GM19328 (cell line): ENCODE results near the gene STPG2.

Experiments
- ATAC-seq: cut with Tn5 transposase; IDR thresholded peaks from one replicate; pipeline ENCODE4 v1.9.1; 2021; ENCODE audit warnings: mild to moderate bottlenecking, moderate library complexity; ENCODE audit not compliant: unreplicated experiment

Gene STPG2

DNA sequence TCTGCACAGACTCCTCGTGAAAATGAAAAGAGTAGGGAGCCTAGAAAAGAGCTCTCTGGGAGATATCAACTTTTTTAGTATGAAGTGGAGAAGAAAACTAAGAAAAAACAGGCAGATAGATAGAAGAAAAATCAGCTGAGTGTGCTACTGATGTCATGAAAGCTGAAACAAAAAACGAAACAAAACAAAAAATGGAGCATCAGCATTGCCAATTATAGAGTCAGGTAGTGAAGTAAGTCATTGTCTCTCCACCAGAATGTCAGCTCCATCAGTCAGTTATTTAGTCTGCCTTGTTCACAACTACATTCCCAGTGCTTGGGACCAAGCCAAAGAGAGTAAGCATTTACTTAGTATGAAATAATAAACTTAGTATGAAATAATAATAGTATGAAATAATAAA is 595.1 kb downstream of the STPG2 start:
- ATAC-seq, result no peak

DNA sequence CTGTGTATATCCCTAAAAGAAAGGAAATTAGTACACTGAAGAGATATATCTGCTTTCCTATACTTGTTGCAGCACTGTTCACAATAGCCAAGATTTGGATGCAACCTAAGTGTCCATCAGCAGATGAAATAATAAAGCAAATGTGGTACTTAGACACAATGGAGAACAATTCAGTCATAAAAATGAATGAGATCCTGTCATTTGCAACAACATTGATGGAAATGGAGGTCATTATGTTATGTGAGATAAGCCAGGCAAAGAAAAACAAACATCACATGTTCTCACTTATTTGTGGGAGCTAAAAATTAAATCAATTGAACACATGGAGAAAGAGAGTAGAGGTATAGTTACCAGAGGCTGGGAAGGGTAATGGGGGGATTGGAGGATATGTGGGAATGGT is 611.9 kb downstream of the STPG2 start:
- no peak for ATAC-seq

DNA sequence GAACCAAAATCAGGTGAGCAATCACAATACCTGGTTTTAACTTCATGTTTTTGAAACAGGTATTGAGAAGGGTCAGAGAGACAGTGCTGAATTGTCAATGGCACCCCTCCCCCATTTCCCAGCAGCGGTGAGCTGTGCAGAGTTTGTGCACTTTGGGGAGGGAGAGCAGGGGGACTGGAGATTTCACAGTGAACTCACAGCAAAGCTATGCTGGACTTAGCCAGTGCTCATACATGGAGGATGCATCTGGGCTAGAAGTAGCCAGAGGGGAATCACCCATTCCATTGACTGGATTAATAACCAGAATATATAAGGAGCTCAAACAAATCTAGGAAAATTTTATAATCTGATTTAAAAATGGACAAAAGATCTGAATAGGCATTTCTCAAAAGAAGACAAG is 612.6 kb downstream of the STPG2 start:
- no peak for ATAC-seq

- no peak for ATAC-seq
Measured at GRCh38 chr4:97525236-97525635, 618.0 kb downstream of the STPG2 start.

DNA sequence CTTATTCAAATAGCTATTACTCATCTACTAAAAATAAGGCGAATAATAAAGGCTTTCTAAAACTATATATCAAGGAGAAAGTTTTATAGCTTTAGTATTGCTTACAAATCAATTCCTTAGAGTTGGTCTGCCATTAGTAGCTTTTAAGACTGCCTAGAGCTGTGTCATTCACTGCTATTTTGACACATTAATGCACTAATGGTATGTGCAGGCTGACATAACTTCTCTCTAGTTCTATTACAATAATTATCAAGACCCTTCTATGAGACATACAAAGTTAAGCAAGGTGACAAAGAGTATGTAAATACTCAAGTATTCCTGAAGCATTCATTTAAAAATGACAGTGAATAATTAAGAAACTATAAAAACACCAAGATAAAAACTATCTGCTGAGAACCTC is 625.3 kb downstream of the STPG2 start:
- ATAC-seq, result no peak

GRCh38 chr4:97513917-97514316 is 629.4 kb downstream of the STPG2 start:
- ATAC-seq, result no peak
